Loucy (cell line): Measurements from ENCODE around the gene ZDBF2.
"Not testable (repeated sequence)": the region's sequence is repeated elsewhere in the genome, so short reads cannot be mapped to it uniquely, and the experiment has no call there.

Experiments used
- H2AFZ ChIP-seq: fragments of 200-600 bp; sonication (generic); 2 replicates; pipeline ENCODE4 v1.6.0; 2016; ENCODE audit warnings: antibody characterized with exemption, mild to moderate bottlenecking, low read length, moderate library complexity
- H3F3A ChIP-seq: fragments of 200-600 bp; 2 replicates; pipeline ENCODE4 v1.6.0; 2016; ENCODE audit warnings: antibody characterized with exemption, low read depth, mild to moderate bottlenecking
- H3K27me3 ChIP-seq: fragments of 200-600 bp; sonication (generic); 2 replicates; pipeline ENCODE4 v1.6.1; 2014; ENCODE audit warnings: low read length, mild to moderate bottlenecking; ENCODE audit not compliant: insufficient read depth, poor library complexity, severe bottlenecking
- H3K36me3 ChIP-seq: fragments of 200-600 bp; sonication (generic); 2 replicates; pipeline ENCODE4 v1.6.1; 2016; ENCODE audit warnings: low read length; ENCODE audit not compliant: insufficient read depth
- H3K4me1 ChIP-seq: fragments of 200-600 bp; sonication (generic); 2 replicates; pipeline ENCODE4 v1.5.1; 2014; ENCODE audit warnings: low read length, mild to moderate bottlenecking; ENCODE audit not compliant: insufficient read depth, poor library complexity, severe bottlenecking
- H3K4me2 ChIP-seq: fragments of 200-600 bp; sonication (generic); 2 replicates; pipeline ENCODE4 v1.6.0; 2014; ENCODE audit warnings: antibody characterized with exemption, low read length, low read depth, mild to moderate bottlenecking; ENCODE audit not compliant: poor library complexity, severe bottlenecking
- H3K4me3 ChIP-seq: fragments of 200-600 bp; sonication (generic); 2 replicates; pipeline ENCODE4 v1.5.1; 2014; ENCODE audit warnings: low read length, mild to moderate bottlenecking, mixed read lengths; ENCODE audit not compliant: poor library complexity, severe bottlenecking
- H3K79me2 ChIP-seq: fragments of 200-600 bp; sonication (generic); 2 replicates; pipeline ENCODE4 v1.6.1; 2014; ENCODE audit warnings: low read length; ENCODE audit not compliant: insufficient read depth
- H3K9ac ChIP-seq: fragments of 200-600 bp; sonication (generic); 2 replicates; pipeline ENCODE4 v1.6.0; 2014; ENCODE audit warnings: mild to moderate bottlenecking, low read depth, low read length, moderate library complexity; ENCODE audit not compliant: poor library complexity, severe bottlenecking
- H3K9me2 ChIP-seq: fragments of 200-600 bp; sonication (generic); replicated peaks from 2 replicates; pipeline ENCODE4 v1.6.1; 2016; ENCODE audit warnings: low read depth, low read length, mixed read lengths
- H3K9me3 ChIP-seq: fragments of 200-600 bp; sonication (generic); 2 replicates; pipeline ENCODE4 v1.6.1; 2014; ENCODE audit warnings: mild to moderate bottlenecking, antibody characterized with exemption, low read length, low read depth; ENCODE audit not compliant: insufficient read depth
- H4K20me1 ChIP-seq: fragments of 200-600 bp; sonication (generic); 2 replicates; pipeline ENCODE4 v1.6.0; 2014; ENCODE audit warnings: antibody characterized with exemption, low read length, mild to moderate bottlenecking; ENCODE audit not compliant: insufficient read depth, poor library complexity, severe bottlenecking
- EZH2phosphoT487 ChIP-seq: fragments of 200-600 bp; IDR thresholded peaks from 2 replicates; pipeline ENCODE4 v1.6.1; 2018; ENCODE audit warnings: antibody characterized with exemption, mild to moderate bottlenecking, moderate library complexity, borderline replicate concordance
- TF ChIP-seq, protein P1 (sequence below): fragments of 200-600 bp; sonication (generic); conservative IDR thresholded peaks from 2 replicates; pipeline ENCODE4 v1.5.1; 2014; ENCODE audit warnings: mild to moderate bottlenecking, antibody characterized with exemption, low read length

ZDBF2 gene

DNA sequence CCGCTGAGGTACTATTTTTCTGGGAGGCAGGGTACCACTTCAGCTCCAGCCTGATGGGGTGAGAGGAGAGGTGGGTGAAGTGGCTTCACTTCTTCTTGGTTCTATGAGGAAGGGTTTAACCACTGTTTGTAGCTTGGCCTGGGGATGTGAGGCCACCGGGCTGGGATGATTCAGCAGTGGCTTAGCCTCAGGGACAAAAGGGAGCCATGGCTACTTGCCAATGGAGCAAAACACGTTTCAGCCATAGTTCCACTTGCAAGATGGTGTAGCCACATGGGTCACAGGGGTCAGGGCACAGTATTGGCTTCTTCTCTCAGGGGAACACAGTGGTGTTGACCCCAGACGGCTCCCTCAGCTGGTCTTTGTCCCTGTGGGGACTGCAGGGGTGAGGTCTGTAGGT, 14.9 kb downstream of the ZDBF2 start:
- no peaks in the 10 kb centered on the region for H4K20me1 ChIP-seq
- TF ChIP-seq EZH2phosphoT487: no peak
- TF ChIP-seq, protein P1, sequence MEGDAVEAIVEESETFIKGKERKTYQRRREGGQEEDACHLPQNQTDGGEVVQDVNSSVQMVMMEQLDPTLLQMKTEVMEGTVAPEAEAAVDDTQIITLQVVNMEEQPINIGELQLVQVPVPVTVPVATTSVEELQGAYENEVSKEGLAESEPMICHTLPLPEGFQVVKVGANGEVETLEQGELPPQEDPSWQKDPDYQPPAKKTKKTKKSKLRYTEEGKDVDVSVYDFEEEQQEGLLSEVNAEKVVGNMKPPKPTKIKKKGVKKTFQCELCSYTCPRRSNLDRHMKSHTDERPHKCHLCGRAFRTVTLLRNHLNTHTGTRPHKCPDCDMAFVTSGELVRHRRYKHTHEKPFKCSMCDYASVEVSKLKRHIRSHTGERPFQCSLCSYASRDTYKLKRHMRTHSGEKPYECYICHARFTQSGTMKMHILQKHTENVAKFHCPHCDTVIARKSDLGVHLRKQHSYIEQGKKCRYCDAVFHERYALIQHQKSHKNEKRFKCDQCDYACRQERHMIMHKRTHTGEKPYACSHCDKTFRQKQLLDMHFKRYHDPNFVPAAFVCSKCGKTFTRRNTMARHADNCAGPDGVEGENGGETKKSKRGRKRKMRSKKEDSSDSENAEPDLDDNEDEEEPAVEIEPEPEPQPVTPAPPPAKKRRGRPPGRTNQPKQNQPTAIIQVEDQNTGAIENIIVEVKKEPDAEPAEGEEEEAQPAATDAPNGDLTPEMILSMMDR: no peak
- H3K9ac ChIP-seq: no peak overlapping the region
- no peak overlapping the region for H3K4me2 ChIP-seq
- H3K4me1 ChIP-seq: no peaks in the 10 kb centered on the region
- no peaks in the 10 kb centered on the region for H3F3A ChIP-seq
- no peaks in the 10 kb centered on the region for H3K9me2 ChIP-seq
- H3K4me3 ChIP-seq: no peak overlapping the region
- H3K27me3 ChIP-seq: no peaks in the 10 kb centered on the region
- H3K9me3 ChIP-seq: 0 out of 2 replicates have a peak, but pooled peaks cover 3% of the 10 kb centered on the region
- no peaks in the 10 kb centered on the region for H3K36me3 ChIP-seq
- no peaks in the 10 kb centered on the region for H3K79me2 ChIP-seq
- no peak overlapping the region for H2AFZ ChIP-seq

DNA sequence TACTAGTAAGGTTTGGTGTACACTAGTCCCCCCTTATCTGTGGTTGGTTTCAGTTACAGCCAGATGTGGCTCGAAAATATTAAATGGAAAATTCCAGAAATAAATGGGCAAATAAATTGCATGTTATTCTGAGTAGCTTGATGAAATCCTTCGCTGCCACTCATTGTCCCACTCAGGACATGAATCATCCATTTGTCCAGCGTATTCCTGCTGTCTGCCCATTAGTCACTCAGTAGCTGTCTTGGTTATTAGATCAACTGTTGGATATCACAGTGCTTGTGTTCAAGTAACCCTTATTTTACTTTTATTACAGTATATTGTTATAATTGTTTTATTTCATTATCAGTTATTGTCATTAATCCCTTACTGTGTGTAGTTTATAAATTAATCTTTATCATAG, 21.7 kb downstream of the ZDBF2 start:
- no peak overlapping the region for H3K4me2 ChIP-seq
- H3K9ac ChIP-seq: no peak overlapping the region
- no peaks in the 10 kb centered on the region for H3K4me1 ChIP-seq
- H3K27me3 ChIP-seq: no peaks in the 10 kb centered on the region
- no peak overlapping the region for H3K4me3 ChIP-seq
- no peaks in the 10 kb centered on the region for H4K20me1 ChIP-seq
- H3K79me2 ChIP-seq: no peaks in the 10 kb centered on the region
- H3K9me2 ChIP-seq: no peaks in the 10 kb centered on the region
- H2AFZ ChIP-seq: no peak overlapping the region
- H3F3A ChIP-seq: no peaks in the 10 kb centered on the region
- H3K36me3 ChIP-seq: no peaks in the 10 kb centered on the region
- TF ChIP-seq, protein P1: no peak
- no peak for TF ChIP-seq EZH2phosphoT487
- H3K9me3 ChIP-seq: no peaks in the 10 kb centered on the region

DNA sequence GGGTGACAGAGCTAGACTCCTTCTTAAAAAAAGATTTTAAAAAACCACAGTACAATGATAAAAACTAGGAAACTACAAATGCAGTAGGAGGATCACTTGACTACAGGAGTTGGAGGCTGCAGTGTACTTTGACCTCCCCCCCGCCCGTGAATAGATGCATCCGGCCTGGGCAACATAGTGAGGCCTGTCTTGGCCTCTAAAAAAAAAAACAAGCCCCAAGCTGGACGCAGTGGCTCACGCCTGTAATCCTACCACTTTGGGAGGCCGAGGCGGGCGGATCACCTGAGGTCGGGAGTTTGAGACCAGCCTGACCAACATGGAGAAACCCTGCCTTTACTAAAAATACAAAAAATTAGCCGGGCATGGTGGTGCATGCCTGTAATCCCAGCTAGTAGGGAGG, 25.1 kb downstream of the ZDBF2 start:
- not testable (repeated sequence) for H3K4me3 ChIP-seq, H3K9me2 ChIP-seq, H2AFZ ChIP-seq, H3F3A ChIP-seq, H3K4me2 ChIP-seq, H3K27me3 ChIP-seq, H3K9me3 ChIP-seq, H3K79me2 ChIP-seq, H3K4me1 ChIP-seq, H3K9ac ChIP-seq, H4K20me1 ChIP-seq, H3K36me3 ChIP-seq

DNA sequence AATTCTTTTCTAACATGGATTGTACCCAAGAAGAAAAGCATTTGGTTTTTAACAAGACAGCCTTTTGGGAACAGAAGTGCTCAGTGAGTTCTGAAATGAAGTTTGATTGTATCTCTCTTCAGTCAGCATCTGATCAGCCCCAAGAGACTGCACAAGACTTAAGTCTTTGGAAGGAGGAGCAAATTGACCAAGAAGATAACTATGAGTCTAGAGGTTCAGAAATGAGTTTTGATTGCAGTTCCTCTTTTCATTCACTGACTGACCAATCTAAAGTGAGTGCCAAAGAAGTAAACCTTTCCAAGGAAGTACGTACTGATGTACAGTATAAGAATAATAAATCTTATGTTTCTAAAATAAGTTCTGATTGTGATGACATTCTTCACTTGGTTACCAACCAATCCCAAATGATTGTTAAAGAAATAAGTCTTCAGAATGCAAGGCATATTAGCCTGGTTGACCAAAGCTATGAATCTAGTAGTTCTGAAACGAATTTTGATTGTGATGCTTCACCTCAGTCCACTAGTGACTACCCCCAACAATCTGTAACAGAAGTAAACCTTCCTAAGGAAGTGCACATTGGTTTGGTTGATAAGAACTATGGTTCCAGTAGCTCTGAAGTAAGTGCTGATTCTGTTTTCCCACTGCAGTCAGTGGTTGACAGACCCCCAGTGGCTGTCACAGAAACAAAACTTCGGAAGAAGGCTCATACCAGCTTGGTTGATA, 31.2 kb downstream of the ZDBF2 start:
- no peaks in the 10 kb centered on the region for H3K36me3 ChIP-seq
- no peaks in the 10 kb centered on the region for H3K27me3 ChIP-seq
- H3K9ac ChIP-seq: no peak overlapping the region
- no peaks in the 10 kb centered on the region for H4K20me1 ChIP-seq
- H3K9me2 ChIP-seq: no peaks in the 10 kb centered on the region
- TF ChIP-seq EZH2phosphoT487: no peak
- TF ChIP-seq, protein P1: no peak
- H3F3A ChIP-seq: no peaks in the 10 kb centered on the region
- H3K79me2 ChIP-seq: no peaks in the 10 kb centered on the region
- H3K9me3 ChIP-seq: no peaks in the 10 kb centered on the region
- H3K4me2 ChIP-seq: no peak overlapping the region
- no peaks in the 10 kb centered on the region for H3K4me1 ChIP-seq
- no peak overlapping the region for H2AFZ ChIP-seq
- H3K4me3 ChIP-seq: no peak overlapping the region
